H1 (cell line): Measurements from ENCODE around the gene NOC4L.

Experiments used
- CBX8 ChIP-seq: fragments of 300-800, 300-1000 bp; sonication (generic); IDR thresholded peaks from 2 replicates; pipeline ENCODE4 v1.7.1; 2016; ENCODE audit warnings: low read depth, low read length, borderline replicate concordance
- FOSL1 ChIP-seq: IDR thresholded peaks from 2 replicates; pipeline ENCODE4 v1.6.1; 2011; ENCODE audit warnings: mild to moderate bottlenecking, low read depth, low read length, moderate library complexity; ENCODE audit not compliant: insufficient read depth
- GTF2F1 ChIP-seq: IDR thresholded peaks from 2 replicates; pipeline ENCODE4 v1.6.1; 2012; ENCODE audit warnings: low read depth, low read length, improper control_type of control experiment, borderline replicate concordance
- KDM5A ChIP-seq: fragments of 200-600 bp; IDR thresholded peaks from 2 replicates; pipeline ENCODE4 v1.7.1; 2012; ENCODE audit warnings: mild to moderate bottlenecking, low read length, inconsistent platforms, mixed read lengths
- PHF8 ChIP-seq: fragments of 200-600 bp; sonication (generic); conservative IDR thresholded peaks from 2 replicates; pipeline ENCODE4 v1.7.1; 2012; ENCODE audit warnings: low read depth, mild to moderate bottlenecking, inconsistent platforms, low read length, moderate library complexity
- POLR2AphosphoS5 ChIP-seq: IDR thresholded peaks from 2 replicates; pipeline ENCODE4 v1.6.1; 2011; ENCODE audit warnings: low read depth, low read length
- RAD21 ChIP-seq, 2 experiments: IDR thresholded peaks in 1 of 2; conservative IDR thresholded peaks in 1 of 2; 2 replicates each; pipeline ENCODE4 v1.6.1; 2011; ENCODE audit warnings: low read depth in 2 of 2, low read length in 2 of 2, improper control_type of control experiment in 1 of 2, inconsistent platforms in 1 of 2, mild to moderate bottlenecking in 1 of 2, moderate library complexity in 1 of 2
- SP2 ChIP-seq: IDR thresholded peaks from 2 replicates; pipeline ENCODE4 v1.6.1; 2012; ENCODE audit warnings: mild to moderate bottlenecking, low read length, inconsistent platforms
- TAF1 ChIP-seq: IDR thresholded peaks from 2 replicates; pipeline ENCODE4 v1.6.1; 2011; ENCODE audit warnings: mild to moderate bottlenecking, low read depth, low read length
- TF ChIP-seq, protein P1 (sequence below), 3 experiments: IDR thresholded peaks; 1 replicate in 2 of 3; 2 replicates in 1 of 3; pipeline versions ENCODE4 v1.5.1 to v1.6.1; 2011; ENCODE audit warnings: low read length in 3 of 3, mild to moderate bottlenecking in 3 of 3, inconsistent platforms in 2 of 3, low read depth in 1 of 3, moderate library complexity in 1 of 3; ENCODE audit not compliant: insufficient read depth in 1 of 3; ENCODE audit errors: control extremely low read depth in 1 of 3

DNA sequence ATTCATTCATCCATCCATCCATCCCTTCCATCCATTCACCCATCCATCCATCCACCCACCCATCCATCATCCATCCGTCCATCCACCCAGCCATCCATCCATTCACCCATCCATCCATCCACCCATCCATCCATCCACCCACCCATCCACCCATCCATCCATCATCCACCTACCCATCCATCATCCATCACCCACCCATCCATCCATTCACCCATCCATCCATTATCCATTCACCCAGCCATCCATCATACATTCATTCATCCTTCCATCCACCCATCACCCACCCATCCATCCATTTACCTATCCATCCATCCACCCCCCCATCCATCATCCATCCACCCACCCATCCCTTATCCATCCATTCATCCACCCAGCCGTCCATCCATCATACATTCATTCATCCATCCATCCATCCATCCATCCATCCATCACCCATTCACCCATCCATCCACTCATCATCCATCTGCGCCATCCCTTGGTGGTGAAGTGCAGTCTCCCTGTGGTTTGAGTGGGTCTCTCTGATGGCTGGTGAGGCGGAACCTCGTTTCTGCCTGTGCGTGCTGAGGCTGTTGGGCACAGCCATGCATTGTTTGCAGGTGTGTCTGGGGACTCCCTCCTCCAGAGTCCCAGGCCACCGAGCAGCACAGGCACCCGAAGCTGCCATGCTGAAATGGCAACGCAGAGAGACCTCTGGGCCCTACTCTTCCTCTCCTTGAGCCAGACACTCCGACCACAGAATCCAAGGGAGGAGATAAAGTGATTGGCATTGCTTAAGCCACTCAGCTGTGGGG lies 22.7 kb downstream of the NOC4L start:
- TF ChIP-seq GTF2F1 (no peak), TAF1 (no peak), RAD21 (IDR thresholded peaks at IDR 0.05 in 1 of 2, conservative IDR thresholded peaks at IDR 0.05 in 1 of 2; ENCODE audit: low read depth in 2 of 2, low read length in 2 of 2) (no peak), FOSL1 (no peak), KDM5A (no peak), SP2 (no peak), PHF8 (no peak), CBX8 (no peak), POLR2AphosphoS5 (no peak)
- TF ChIP-seq, protein P1, sequence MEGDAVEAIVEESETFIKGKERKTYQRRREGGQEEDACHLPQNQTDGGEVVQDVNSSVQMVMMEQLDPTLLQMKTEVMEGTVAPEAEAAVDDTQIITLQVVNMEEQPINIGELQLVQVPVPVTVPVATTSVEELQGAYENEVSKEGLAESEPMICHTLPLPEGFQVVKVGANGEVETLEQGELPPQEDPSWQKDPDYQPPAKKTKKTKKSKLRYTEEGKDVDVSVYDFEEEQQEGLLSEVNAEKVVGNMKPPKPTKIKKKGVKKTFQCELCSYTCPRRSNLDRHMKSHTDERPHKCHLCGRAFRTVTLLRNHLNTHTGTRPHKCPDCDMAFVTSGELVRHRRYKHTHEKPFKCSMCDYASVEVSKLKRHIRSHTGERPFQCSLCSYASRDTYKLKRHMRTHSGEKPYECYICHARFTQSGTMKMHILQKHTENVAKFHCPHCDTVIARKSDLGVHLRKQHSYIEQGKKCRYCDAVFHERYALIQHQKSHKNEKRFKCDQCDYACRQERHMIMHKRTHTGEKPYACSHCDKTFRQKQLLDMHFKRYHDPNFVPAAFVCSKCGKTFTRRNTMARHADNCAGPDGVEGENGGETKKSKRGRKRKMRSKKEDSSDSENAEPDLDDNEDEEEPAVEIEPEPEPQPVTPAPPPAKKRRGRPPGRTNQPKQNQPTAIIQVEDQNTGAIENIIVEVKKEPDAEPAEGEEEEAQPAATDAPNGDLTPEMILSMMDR (IDR thresholded peaks at IDR 0.05; ENCODE audit: control extremely low read depth in 1 of 3, insufficient read depth in 1 of 3, low read depth in 1 of 3, low read length in 3 of 3): no peak
